HG03103 (cell line): ENCODE data around the gene COMMD9.
A peak's percentile ranks its signal among the peaks of the same experiment; 100 is the strongest.
"Not testable (repeated sequence)": the region's sequence is repeated elsewhere in the genome, so short reads cannot be mapped to it uniquely, and the experiment has no call there.

Source experiments
- ATAC-seq: cut with Tn5 transposase; IDR thresholded peaks from one replicate; pipeline ENCODE4 v1.9.1; 2021; ENCODE audit warnings: low read depth; ENCODE audit not compliant: unreplicated experiment

COMMD9 gene

DNA sequence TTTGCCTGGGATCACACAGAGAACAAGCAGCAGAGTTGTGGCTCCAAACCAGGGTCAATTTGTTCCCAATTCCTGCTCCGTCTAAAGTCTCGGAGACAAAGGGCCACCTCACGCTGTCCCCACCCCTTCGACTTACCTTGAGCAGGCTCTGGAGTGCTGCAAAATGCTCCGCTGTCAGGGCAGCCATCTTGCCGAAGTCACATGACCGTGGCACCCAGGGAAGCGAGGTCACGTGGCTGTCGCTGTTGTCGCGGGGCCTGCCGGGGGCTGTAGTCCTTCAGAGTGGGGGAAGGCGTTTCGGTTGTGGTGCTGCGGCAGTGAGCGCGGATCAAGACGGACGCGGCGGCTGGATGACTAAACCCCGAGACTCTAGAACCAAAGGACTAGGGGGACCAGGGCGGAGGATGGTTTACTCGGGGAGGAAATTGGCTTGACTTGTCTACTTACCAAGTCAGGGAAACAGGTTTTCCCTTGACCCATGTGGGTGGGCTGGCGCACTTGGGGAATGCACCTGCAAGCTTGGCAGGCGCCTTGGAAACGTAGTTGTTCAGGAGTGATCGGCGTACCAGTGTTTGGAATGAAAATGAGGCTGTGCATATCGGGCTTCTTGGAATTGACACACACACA is at the start of gene COMMD9:
COMMD9 (minus strand) TSS at position 199 of the 627 bp plus-strand sequence; CDS start at position 187, 12 bp downstream.
- ATAC-seq = peak; percentile 99

DNA sequence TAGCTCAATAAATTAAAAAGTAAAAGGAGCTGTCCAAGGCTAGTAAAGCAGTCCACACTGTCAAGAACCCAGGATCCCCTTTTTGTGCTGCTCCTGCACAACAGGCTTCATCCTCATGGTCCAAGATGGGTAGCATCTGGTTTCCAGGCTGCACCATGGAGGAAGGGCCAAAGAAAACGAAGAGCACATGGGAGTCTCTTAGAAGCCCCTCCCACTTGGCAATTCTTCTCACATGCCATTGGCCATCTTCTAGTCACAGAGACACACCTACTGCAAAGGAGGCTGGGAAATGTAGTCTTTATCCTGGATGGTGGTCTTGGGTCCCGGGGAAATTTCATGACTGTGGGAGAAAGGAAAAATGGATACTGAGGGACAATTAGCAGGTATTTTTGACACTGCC is 44.7 kb upstream of the COMMD9 start:
- ATAC-seq = peak; percentile 67

DNA sequence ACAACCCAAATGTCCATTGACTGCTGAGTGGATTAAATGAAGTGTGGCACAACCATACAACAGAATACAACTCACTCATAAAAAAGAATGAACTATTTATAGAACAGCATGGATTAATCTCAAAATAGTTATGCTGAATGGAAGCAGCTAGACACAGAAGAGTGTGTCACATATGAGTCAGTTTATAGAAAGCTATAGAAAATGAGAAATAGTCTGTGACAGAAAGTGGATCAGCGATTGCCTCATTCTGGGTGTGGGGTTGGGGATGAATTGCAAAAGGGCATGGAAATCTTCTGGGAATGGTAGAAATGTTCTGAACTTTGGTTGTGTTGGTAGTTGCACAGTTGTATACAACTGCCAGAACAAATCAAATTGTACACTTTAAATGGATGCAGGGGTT is 44.2 kb upstream of the COMMD9 start:
- no peak for ATAC-seq

GRCh38 chr11:36330411-36330810 is 41.2 kb upstream of the COMMD9 start:
- ATAC-seq = no peak

GRCh38 chr11:36328966-36329673 is 39.9 kb upstream of the COMMD9 start:
- ATAC-seq = no peak

DNA sequence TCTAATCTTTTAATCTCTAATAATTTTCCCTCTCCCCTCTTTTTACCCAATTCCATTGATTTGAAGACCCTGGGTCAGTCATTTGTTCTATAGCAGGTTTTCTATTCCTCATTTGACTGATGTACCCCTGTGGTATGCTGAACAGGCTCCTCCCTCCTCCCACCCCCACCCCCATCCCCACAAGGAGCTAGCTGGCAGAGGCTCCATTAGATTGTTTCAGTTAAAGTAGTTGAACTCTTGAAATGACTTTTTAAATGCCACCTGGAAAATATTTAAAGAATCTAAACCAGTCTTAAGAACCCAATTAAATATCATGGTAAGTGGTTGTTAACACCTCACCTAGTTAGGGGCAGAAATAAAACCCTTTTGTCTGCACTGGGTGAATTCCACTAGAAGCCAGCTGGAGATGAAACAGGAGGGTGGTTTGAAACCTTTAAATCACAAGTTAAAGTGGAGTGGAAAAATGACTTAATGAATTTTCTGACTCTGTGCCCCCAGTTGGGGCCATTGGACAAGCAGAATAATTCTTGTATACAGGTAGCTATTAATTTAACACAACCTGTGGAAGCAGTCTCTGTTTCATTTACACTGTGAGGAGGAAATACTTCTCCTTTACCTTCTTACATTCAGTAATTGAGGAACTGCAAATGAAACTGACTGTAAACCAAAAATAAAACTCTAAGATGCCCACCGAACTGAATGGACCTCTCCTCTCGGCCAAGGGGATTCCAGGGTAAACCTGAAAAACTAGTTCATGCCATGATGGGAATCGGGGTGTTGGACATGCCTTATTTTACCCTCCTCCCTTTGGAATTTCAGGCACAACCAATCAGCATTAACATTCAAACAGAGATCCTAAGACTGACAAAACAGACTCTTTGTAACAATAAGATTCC is 37.5 kb upstream of the COMMD9 start:
- ATAC-seq = peak; percentile 82

- ATAC-seq = not testable (repeated sequence)
Measured at GRCh38 chr11:36325403-36325802, 36.2 kb upstream of the COMMD9 start.

GRCh38 chr11:36324956-36325355 is 35.7 kb upstream of the COMMD9 start:
- not testable (repeated sequence) for ATAC-seq

- ATAC-seq = no peak
Measured at GRCh38 chr11:36317992-36318391, 28.8 kb upstream of the COMMD9 start.

DNA sequence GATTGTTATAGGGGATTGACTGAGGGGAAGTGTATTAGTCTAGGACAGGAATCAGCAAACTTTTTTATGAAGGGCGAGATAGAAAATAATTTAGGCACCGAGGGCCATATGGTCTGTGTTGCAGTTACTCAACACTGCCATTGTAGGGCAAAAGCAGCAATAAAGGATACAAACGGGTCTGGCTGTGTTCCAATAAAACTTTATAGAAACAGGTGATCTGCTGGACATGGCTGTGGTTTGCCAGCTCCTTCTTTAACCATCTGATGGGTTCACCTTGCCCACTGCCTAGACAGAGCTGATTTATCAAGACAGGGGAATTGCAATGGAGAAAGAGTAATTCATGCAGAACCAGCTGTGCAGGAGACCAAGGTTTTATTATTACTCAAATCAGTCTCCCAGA is 26.8 kb upstream of the COMMD9 start:
- no peak for ATAC-seq

GRCh38 chr11:36314434-36314767 is 25.2 kb upstream of the COMMD9 start:
- ATAC-seq = no peak

DNA sequence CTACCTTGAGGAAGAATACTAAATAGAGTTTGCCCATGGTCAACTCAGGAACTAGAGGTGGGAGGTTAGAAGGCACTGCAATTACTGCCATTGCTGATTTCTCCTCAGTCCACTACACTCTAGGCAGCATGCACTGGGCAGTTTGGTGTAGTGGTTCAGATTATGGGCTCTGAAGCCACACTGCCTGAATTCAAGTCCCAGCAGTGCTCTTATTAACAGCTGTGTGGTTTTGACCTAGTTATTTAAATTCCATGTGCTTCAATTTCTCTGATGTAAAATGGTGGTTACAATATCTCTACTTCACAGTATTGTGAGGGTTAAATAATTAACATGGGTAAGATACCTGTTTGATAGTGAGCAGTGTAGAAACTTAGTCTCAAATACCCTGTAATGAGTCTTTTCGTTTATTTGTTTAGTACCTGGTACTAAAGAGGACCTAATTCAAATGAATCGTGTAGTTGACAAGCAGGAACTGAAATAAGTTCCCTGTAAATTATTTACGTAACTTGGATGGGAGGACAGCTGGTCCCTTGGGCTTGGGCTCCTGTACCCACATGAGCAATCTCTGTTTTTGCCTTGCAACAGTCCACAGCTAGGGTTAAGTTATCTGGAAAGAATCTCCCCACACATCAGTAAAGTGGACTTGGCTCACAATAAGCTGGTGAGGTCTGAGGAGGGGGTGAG is 24.7 kb upstream of the COMMD9 start:
- ATAC-seq = no peak

DNA sequence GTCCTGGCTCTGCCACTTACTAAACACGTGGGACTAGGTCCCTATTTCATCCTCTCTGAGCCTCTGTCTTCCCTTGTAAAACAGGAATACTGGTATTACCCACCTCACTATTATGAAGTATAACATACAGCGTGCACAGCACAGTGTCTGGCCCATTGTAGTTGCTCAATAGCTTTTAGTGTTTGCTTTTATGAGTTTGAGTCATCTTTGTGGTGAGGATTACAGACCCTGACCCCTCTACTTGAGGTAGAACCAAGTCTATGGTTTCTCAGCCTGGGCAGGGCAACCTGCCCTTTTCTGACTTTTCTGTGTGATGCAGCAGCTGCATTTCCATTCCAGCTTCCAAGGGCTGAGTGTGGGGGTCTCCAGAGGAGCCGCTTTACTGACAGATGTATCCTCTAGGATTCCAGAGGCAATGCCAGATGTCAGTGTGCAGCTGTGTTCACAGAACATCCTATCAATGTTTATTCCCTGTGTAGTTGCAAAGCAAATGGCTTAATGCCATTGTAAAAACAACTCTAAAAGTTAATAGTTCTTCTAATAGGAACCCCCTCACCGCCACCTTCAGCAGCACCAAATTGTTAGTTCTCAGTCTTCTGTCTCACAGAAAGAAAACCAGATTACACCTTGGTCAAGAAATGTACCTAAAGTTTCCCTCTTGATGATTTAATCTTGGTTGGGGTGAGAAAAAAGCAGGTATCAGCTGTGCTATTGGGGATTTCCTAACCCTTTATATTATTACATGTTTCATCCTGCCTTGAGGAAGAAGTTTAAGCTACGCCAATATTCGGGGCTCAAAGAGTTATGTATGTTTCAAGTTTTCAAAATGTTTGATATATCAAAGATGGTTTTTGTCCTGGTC is 23.6 kb upstream of the COMMD9 start:
- no peak for ATAC-seq

GRCh38 chr11:36311926-36312595 is 22.8 kb upstream of the COMMD9 start:
- no peak for ATAC-seq

GRCh38 chr11:36309779-36310178 is 20.6 kb upstream of the COMMD9 start:
- no peak for ATAC-seq

GRCh38 chr11:36308577-36308976 is 19.4 kb upstream of the COMMD9 start:
- ATAC-seq = no peak

DNA sequence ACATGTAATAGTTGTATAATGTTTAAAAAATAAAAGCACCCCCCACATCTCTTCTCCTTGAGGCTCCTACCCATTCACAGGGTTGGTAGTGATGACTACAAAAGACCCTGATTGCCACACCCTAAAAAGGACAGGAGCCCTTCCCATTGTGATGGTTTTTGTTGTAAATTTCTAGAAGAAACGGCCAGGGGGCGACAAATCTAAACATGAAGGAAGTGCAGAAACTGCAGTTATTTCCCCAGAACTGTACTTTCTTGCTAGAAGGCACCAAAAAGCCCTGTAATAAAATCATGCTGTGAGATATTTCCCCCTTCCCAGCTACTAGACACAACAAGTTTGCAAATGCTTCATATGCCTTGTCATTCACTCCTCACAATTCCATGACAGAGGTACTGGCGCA is 17.7 kb upstream of the COMMD9 start:
- no peak for ATAC-seq

- no peak for ATAC-seq
Measured at GRCh38 chr11:36305047-36305446, 15.8 kb upstream of the COMMD9 start.

- no peak for ATAC-seq
Measured at GRCh38 chr11:36304351-36304750, 15.1 kb upstream of the COMMD9 start.
